MCF 10A (cell line): Measurements from ENCODE around the gene PTTG1IP. TPM values are rescaled to one million over a fixed set of nuclear protein-coding genes. Genes with fewer than 3 reads are reported as not detected.

Experiments used
- BruUV-seq: library from RNA; stranded (reverse); fragments of 400-500 nt; replicated peaks from 2 replicates; lab custom pipeline; 2021; lab: Mats Ljungman, UMichigan
- CTCF ChIA-PET: fragments of 300-600 bp; sonication (Branson Sonifier 250); formaldehyde crosslinking; extraction: SDS; loops from one replicate; lab custom pipeline; 2021; ENCODE audit warnings: antibody characterized with exemption, inconsistent platforms; lab: Yijun Ruan, JAX
- POLR2A ChIA-PET: fragments of 300-600, 350-650 bp; sonication (Branson Sonifier 250); formaldehyde crosslinking; extraction: SDS; loops from one replicate; lab custom pipeline; 2020; ENCODE audit warnings: antibody characterized with exemption, inconsistent platforms; lab: Yijun Ruan, JAX
- DNase-seq: peaks from one replicate; pipeline ENCODE4 v3.0.0-alpha.2; 2018; ENCODE audit not compliant: unreplicated experiment
- H3K27ac Mint-ChIP-seq: one replicate; pipeline ENCODE4 v1.8.0; 2022; ENCODE audit warnings: mild to moderate bottlenecking, low read depth, mixed read lengths; ENCODE audit not compliant: unreplicated experiment
- H3K27me3 Mint-ChIP-seq: one replicate; pipeline ENCODE4 v1.8.0; 2022; ENCODE audit warnings: mixed read lengths; ENCODE audit not compliant: insufficient read depth, unreplicated experiment
- H3K36me3 Mint-ChIP-seq: one replicate; pipeline ENCODE4 v1.8.0; 2022; ENCODE audit warnings: mild to moderate bottlenecking, moderate library complexity, mixed read lengths; ENCODE audit not compliant: insufficient read depth, unreplicated experiment
- H3K4me1 Mint-ChIP-seq: one replicate; pipeline ENCODE4 v1.8.0; 2022; ENCODE audit warnings: mixed read lengths; ENCODE audit not compliant: insufficient read depth, unreplicated experiment
- H3K4me3 Mint-ChIP-seq: one replicate; pipeline ENCODE4 v1.8.0; 2022; ENCODE audit warnings: mild to moderate bottlenecking, moderate library complexity, mixed read lengths; ENCODE audit not compliant: unreplicated experiment
- H3K9me3 Mint-ChIP-seq: one replicate; pipeline ENCODE4 v1.8.0; 2022; ENCODE audit warnings: mixed read lengths; ENCODE audit not compliant: unreplicated experiment
- CTCF ChIP-seq: fragments of 200-600 bp; IDR thresholded peaks from one replicate; pipeline ENCODE4 v1.8.0; 2022; ENCODE audit warnings: antibody characterized with exemption, mild to moderate bottlenecking; ENCODE audit not compliant: unreplicated experiment
- intact Hi-C: fragments of 100-400 bp; cut with micrococcal nuclease; formaldehyde crosslinking; loops from 2 replicates; pipeline ENCODE4 v1.14.1; 2022
- total RNA-seq: library from RNA; stranded (reverse); gene quantifications from 2 replicates; pipeline ENCODE4 v1.2.3, GENCODE V29; 2022

The PTTG1IP gene
- total RNA-seq, 1 experiment from 2014 or later: 338 TPM

GRCh38 chr21:44815225-44815624, 58.3 kb downstream of the PTTG1IP start:
- no peak for DNase-seq
- POLR2A ChIA-PET: interaction anchor here (0.8 to 2.3 kb wide), 3 partner anchors 12 to 36 kb away, joined by 3 to 7 read pairs (median 3); partner anchors contain the start of gene UBE2G2
- Mint-ChIP-seq H3K27me3 (no peaks in the 10 kb centered on the region), H3K36me3 (peaks cover 24% of the 10 kb centered on the region), H3K9me3 (peaks cover 6% of the 10 kb centered on the region), H3K4me1 (peaks cover 16% of the 10 kb centered on the region), H3K27ac (no peak overlapping the region), H3K4me3 (no peak overlapping the region)
- no TSS peak for BruUV-seq
- TF ChIP-seq CTCF: no peak
- intact Hi-C loops: loop anchor here (5.0 kb wide), 2 partner anchors 57 to 112 kb away; partner anchors contain the start of gene PTTG1IP
- CTCF ChIA-PET: interaction anchor here (1.0 kb wide), 1 partner anchor 7 kb away, joined by 3 read pairs; no protein-coding TSS in a partner anchor

- BruUV-seq: no TSS peak
- H3K27me3 Mint-ChIP-seq: no peaks in the 10 kb centered on the region
- intact Hi-C loops: loop anchor here (5.0 kb wide), 2 partner anchors 58 to 113 kb away; partner anchors contain the start of gene PTTG1IP
- no peak for DNase-seq
- peaks cover 16% of the 10 kb centered on the region for H3K4me1 Mint-ChIP-seq
- no peaks in the 10 kb centered on the region for H3K9me3 Mint-ChIP-seq
- H3K36me3 Mint-ChIP-seq: peaks cover 29% of the 10 kb centered on the region
- ChIA-PET POLR2A (interaction anchor here (0.8 to 2.3 kb wide), 3 partner anchors 11 to 37 kb away, joined by 3 to 7 read pairs (median 3); partner anchors contain the start of gene UBE2G2), CTCF (no interaction called here)
- H3K27ac Mint-ChIP-seq: no peak overlapping the region
- TF ChIP-seq CTCF: no peak
- H3K4me3 Mint-ChIP-seq: no peak overlapping the region
Observed at GRCh38 chr21:44814498-44815023, 58.9 kb downstream of the PTTG1IP start.

GRCh38 chr21:44813727-44814126, 59.8 kb downstream of the PTTG1IP start:
- CTCF ChIA-PET: no interaction called here

GRCh38 chr21:44813149-44813548, 60.3 kb downstream of the PTTG1IP start:
- ChIA-PET POLR2A (no interaction called here), CTCF (no interaction called here)
- BruUV-seq: no TSS peak
- H3K4me3 Mint-ChIP-seq: no peak overlapping the region
- TF ChIP-seq CTCF: no peak
- intact Hi-C loops: no loop called here
- peaks cover 16% of the 10 kb centered on the region for H3K4me1 Mint-ChIP-seq
- DNase-seq: no peak
- peaks cover 41% of the 10 kb centered on the region for H3K36me3 Mint-ChIP-seq
- H3K27me3 Mint-ChIP-seq: no peaks in the 10 kb centered on the region
- H3K9me3 Mint-ChIP-seq: no peaks in the 10 kb centered on the region
- no peak overlapping the region for H3K27ac Mint-ChIP-seq

More at GRCh38 chr21:44813727-44814126, 59.8 kb downstream of the PTTG1IP start:
- BruUV-seq: no TSS peak
- no peak overlapping the region for H3K27ac Mint-ChIP-seq
- peaks cover 35% of the 10 kb centered on the region for H3K36me3 Mint-ChIP-seq
- intact Hi-C loops: no loop called here
- DNase-seq: no peak
- H3K4me3 Mint-ChIP-seq: no peak overlapping the region
- no peak for TF ChIP-seq CTCF
- peaks cover 16% of the 10 kb centered on the region for H3K4me1 Mint-ChIP-seq
- POLR2A ChIA-PET: no interaction called here
- no peaks in the 10 kb centered on the region for H3K9me3 Mint-ChIP-seq
- no peaks in the 10 kb centered on the region for H3K27me3 Mint-ChIP-seq
